IMR-90 (cell line): ENCODE results near the gene KRT36.

ENCODE experiments used
- BHLHE40 ChIP-seq: fragments of 150-350 bp; IDR thresholded peaks from 2 replicates; pipeline ENCODE4 v1.6.1; 2016; ENCODE audit warnings: mild to moderate bottlenecking, low read depth, low read length
- POLR2A ChIP-seq: IDR thresholded peaks from 2 replicates; pipeline ENCODE4 v1.6.1; 2012; ENCODE audit warnings: mild to moderate bottlenecking, low read depth, low read length
- RAD21 ChIP-seq: IDR thresholded peaks from 2 replicates; pipeline ENCODE4 v1.6.1; 2012; ENCODE audit warnings: low read length, improper control_type of control experiment
- RCOR1 ChIP-seq: IDR thresholded peaks from 2 replicates; pipeline ENCODE4 v1.6.1; 2012; ENCODE audit warnings: mild to moderate bottlenecking, low read length, improper control_type of control experiment; ENCODE audit not compliant: insufficient replicate concordance
- RFX5 ChIP-seq: IDR thresholded peaks from 2 replicates; pipeline ENCODE4 v1.8.0; 2012; ENCODE audit warnings: low read depth, mild to moderate bottlenecking, low read length, moderate library complexity
- TF ChIP-seq, protein P1 (sequence below): conservative IDR thresholded peaks from 2 replicates; pipeline ENCODE4 v1.5.1; 2012; ENCODE audit warnings: mild to moderate bottlenecking, low read depth, low read length, improper control_type of control experiment

DNA sequence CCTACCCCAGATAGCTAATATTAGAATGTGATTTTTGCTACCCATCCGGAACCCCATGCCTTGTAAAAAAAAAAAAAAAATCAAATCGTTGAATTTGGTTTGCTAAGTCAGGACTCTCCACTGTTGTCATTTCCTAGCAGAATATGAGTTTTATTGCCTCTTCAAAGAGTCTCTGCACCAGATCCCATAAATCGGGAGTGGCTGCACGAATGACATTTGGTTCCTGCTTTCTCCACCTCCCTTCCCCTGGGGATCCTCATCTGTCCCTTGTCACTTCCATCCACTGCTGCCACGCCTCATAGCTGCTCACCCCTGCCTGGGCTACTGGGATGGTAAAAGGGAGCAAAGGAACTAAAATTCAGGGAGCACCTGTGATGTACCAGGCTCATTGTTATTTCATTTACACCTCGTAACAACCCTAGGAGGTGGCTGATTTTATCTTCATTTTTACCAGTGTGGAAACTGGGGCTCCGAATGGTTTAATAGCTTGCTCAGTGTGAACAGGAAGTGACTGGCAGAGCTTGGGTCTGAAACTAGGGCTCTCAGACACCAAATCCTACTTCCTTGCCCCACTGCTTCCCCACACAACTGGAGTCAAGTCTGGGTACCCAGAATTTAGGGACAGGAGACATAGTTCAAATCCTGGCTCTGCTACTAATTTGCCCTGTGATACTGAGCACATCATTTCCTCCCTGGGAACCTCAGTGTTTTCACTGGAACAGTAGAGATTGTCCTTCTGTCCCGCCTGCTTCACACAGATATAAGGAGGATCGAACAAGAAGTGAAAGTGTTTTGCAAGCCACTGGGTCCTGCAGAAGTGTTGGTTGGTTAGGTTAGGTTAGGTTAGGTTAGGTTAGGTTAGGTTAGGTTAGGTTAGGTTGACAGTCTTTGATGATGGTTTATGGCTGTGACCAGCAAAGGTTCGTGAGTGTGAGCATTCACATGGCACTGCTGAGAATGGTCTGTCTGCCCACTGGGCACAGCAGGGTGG lies 585 bp upstream of the KRT36 start:
- no peak for TF ChIP-seq POLR2A
- TF ChIP-seq, protein P1, sequence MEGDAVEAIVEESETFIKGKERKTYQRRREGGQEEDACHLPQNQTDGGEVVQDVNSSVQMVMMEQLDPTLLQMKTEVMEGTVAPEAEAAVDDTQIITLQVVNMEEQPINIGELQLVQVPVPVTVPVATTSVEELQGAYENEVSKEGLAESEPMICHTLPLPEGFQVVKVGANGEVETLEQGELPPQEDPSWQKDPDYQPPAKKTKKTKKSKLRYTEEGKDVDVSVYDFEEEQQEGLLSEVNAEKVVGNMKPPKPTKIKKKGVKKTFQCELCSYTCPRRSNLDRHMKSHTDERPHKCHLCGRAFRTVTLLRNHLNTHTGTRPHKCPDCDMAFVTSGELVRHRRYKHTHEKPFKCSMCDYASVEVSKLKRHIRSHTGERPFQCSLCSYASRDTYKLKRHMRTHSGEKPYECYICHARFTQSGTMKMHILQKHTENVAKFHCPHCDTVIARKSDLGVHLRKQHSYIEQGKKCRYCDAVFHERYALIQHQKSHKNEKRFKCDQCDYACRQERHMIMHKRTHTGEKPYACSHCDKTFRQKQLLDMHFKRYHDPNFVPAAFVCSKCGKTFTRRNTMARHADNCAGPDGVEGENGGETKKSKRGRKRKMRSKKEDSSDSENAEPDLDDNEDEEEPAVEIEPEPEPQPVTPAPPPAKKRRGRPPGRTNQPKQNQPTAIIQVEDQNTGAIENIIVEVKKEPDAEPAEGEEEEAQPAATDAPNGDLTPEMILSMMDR: no peak
- no peak for TF ChIP-seq RAD21
- no peak for TF ChIP-seq RCOR1
- TF ChIP-seq RFX5: no peak
- TF ChIP-seq BHLHE40: no peak
